ENCODE measurements around the gene RBBP8NL. TPM values are rescaled to one million over a fixed set of nuclear protein-coding genes. Genes with fewer than 3 reads are reported as not detected.
A peak's percentile ranks its signal among the peaks of the same experiment; 100 is the strongest.

Gene RBBP8NL
- total and polyA plus RNA-seq, 4 donors = not detected

GRCh38 chr20:62462976-62463592 lies 35.7 kb upstream of the RBBP8NL start:
- Histone ChIP-seq H3K4me3 (ENCODE audit: low read depth, low read length) (no peak overlapping the region), H3K27me3 (ENCODE audit: control insufficient read depth, insufficient read depth, low read length) (peaks cover 6% of the 10 kb centered on the region), H3K36me3 (ENCODE audit: control insufficient read depth, insufficient read depth, low read length) (no peaks in the 10 kb centered on the region), H3K27ac (ENCODE audit: low read depth, low read length) (no peak overlapping the region), H3K4me1 (ENCODE audit: control insufficient read depth, insufficient read depth, low read length) (peaks cover 5% of the 10 kb centered on the region), H3K9me3 (ENCODE audit: control insufficient read depth, insufficient read depth, low read length) (no peaks in the 10 kb centered on the region)
- no peak for DNase-seq (ENCODE audit: low read depth in 4 of 6, low spot score in 6 of 6)
- WGBS (ENCODE audit: insufficient coverage) = 82% methylated on average over 15 of the region's 15 CpGs

GRCh38 chr20:62461834-62462233 lies 34.5 kb upstream of the RBBP8NL start:
- H3K36me3 ChIP-seq (ENCODE audit: control insufficient read depth, insufficient read depth, low read length) = no peaks in the 10 kb centered on the region
- no peaks in the 10 kb centered on the region for H3K9me3 ChIP-seq (ENCODE audit: control insufficient read depth, insufficient read depth, low read length)
- H3K27ac ChIP-seq (ENCODE audit: low read depth, low read length) = no peak overlapping the region
- DNase-seq (ENCODE audit: low read depth in 4 of 6, low spot score in 6 of 6) = no peak
- peaks cover 5% of the 10 kb centered on the region for H3K4me1 ChIP-seq (ENCODE audit: control insufficient read depth, insufficient read depth, low read length)
- peaks cover 3% of the 10 kb centered on the region for H3K27me3 ChIP-seq (ENCODE audit: control insufficient read depth, insufficient read depth, low read length)
- 96% methylated on average over 13 of the region's 13 CpGs for WGBS (ENCODE audit: insufficient coverage)
- no peak overlapping the region for H3K4me3 ChIP-seq (ENCODE audit: low read depth, low read length)

GRCh38 chr20:62461157-62461556 lies 33.8 kb upstream of the RBBP8NL start:
- no peaks in the 10 kb centered on the region for H3K9me3 ChIP-seq (ENCODE audit: control insufficient read depth, insufficient read depth, low read length)
- H3K27me3 ChIP-seq (ENCODE audit: control insufficient read depth, insufficient read depth, low read length) = no peaks in the 10 kb centered on the region
- no peak overlapping the region for H3K27ac ChIP-seq (ENCODE audit: low read depth, low read length)
- peaks cover 5% of the 10 kb centered on the region for H3K4me1 ChIP-seq (ENCODE audit: control insufficient read depth, insufficient read depth, low read length)
- WGBS (ENCODE audit: insufficient coverage) = 48% methylated on average over 8 of the region's 10 CpGs
- no peaks in the 10 kb centered on the region for H3K36me3 ChIP-seq (ENCODE audit: control insufficient read depth, insufficient read depth, low read length)
- H3K4me3 ChIP-seq (ENCODE audit: low read depth, low read length) = no peak overlapping the region
- DNase-seq (ENCODE audit: low read depth in 4 of 6, low spot score in 6 of 6) = peak in 1 of 6 donors; percentile 27

GRCh38 chr20:62460678-62461077 lies 33.3 kb upstream of the RBBP8NL start:
- H3K27me3 ChIP-seq (ENCODE audit: control insufficient read depth, insufficient read depth, low read length) = no peaks in the 10 kb centered on the region
- H3K4me3 ChIP-seq (ENCODE audit: low read depth, low read length) = no peak overlapping the region
- no peaks in the 10 kb centered on the region for H3K36me3 ChIP-seq (ENCODE audit: control insufficient read depth, insufficient read depth, low read length)
- peaks cover 9% of the 10 kb centered on the region for H3K4me1 ChIP-seq (ENCODE audit: control insufficient read depth, insufficient read depth, low read length)
- H3K9me3 ChIP-seq (ENCODE audit: control insufficient read depth, insufficient read depth, low read length) = no peaks in the 10 kb centered on the region
- WGBS (ENCODE audit: insufficient coverage) = 53% methylated on average over 15 of the region's 15 CpGs
- H3K27ac ChIP-seq (ENCODE audit: low read depth, low read length) = no peak overlapping the region
- peak in 1 of 6 donors; percentile 10 for DNase-seq (ENCODE audit: low read depth in 4 of 6, low spot score in 6 of 6)

GRCh38 chr20:62459488-62459887 lies 32.1 kb upstream of the RBBP8NL start:
- no peaks in the 10 kb centered on the region for H3K9me3 ChIP-seq (ENCODE audit: control insufficient read depth, insufficient read depth, low read length)
- H3K4me3 ChIP-seq (ENCODE audit: low read depth, low read length) = no peak overlapping the region
- no peak for DNase-seq (ENCODE audit: low read depth in 4 of 6, low spot score in 6 of 6)
- H3K27me3 ChIP-seq (ENCODE audit: control insufficient read depth, insufficient read depth, low read length) = no peaks in the 10 kb centered on the region
- H3K36me3 ChIP-seq (ENCODE audit: control insufficient read depth, insufficient read depth, low read length) = no peaks in the 10 kb centered on the region
- no peak overlapping the region for H3K27ac ChIP-seq (ENCODE audit: low read depth, low read length)
- 70% methylated on average over 14 of the region's 14 CpGs for WGBS (ENCODE audit: insufficient coverage)
- peaks cover 21% of the 10 kb centered on the region for H3K4me1 ChIP-seq (ENCODE audit: control insufficient read depth, insufficient read depth, low read length)

- Histone ChIP-seq H3K9me3 (ENCODE audit: control insufficient read depth, insufficient read depth, low read length) (no peaks in the 10 kb centered on the region), H3K27me3 (ENCODE audit: control insufficient read depth, insufficient read depth, low read length) (no peaks in the 10 kb centered on the region), H3K4me3 (ENCODE audit: low read depth, low read length) (no peak overlapping the region), H3K27ac (ENCODE audit: low read depth, low read length) (no peak overlapping the region), H3K36me3 (ENCODE audit: control insufficient read depth, insufficient read depth, low read length) (no peaks in the 10 kb centered on the region), H3K4me1 (ENCODE audit: control insufficient read depth, insufficient read depth, low read length) (peaks cover 25% of the 10 kb centered on the region)
- 73% methylated on average over 27 of the region's 41 CpGs for WGBS (ENCODE audit: insufficient coverage)
- DNase-seq (ENCODE audit: low read depth in 4 of 6, low spot score in 6 of 6) = no peak
These were observed 31.2 kb upstream of the RBBP8NL start for GRCh38 chr20:62458275-62459251.

- H3K27me3 ChIP-seq (ENCODE audit: control insufficient read depth, insufficient read depth, low read length) = no peaks in the 10 kb centered on the region
- H3K9me3 ChIP-seq (ENCODE audit: control insufficient read depth, insufficient read depth, low read length) = no peaks in the 10 kb centered on the region
- WGBS (ENCODE audit: insufficient coverage) = 83% methylated on average over 20 of the region's 20 CpGs
- H3K4me3 ChIP-seq (ENCODE audit: low read depth, low read length) = no peak overlapping the region
- DNase-seq (ENCODE audit: low read depth in 4 of 6, low spot score in 6 of 6) = no peak
- H3K27ac ChIP-seq (ENCODE audit: low read depth, low read length) = no peak overlapping the region
- no peaks in the 10 kb centered on the region for H3K36me3 ChIP-seq (ENCODE audit: control insufficient read depth, insufficient read depth, low read length)
- H3K4me1 ChIP-seq (ENCODE audit: control insufficient read depth, insufficient read depth, low read length) = peaks cover 25% of the 10 kb centered on the region
These were observed 30.5 kb upstream of the RBBP8NL start for GRCh38 chr20:62457831-62458230.

- no peaks in the 10 kb centered on the region for H3K36me3 ChIP-seq (ENCODE audit: control insufficient read depth, insufficient read depth, low read length)
- no peaks in the 10 kb centered on the region for H3K27me3 ChIP-seq (ENCODE audit: control insufficient read depth, insufficient read depth, low read length)
- no peaks in the 10 kb centered on the region for H3K9me3 ChIP-seq (ENCODE audit: control insufficient read depth, insufficient read depth, low read length)
- no peak for DNase-seq (ENCODE audit: low read depth in 4 of 6, low spot score in 6 of 6)
- no peak overlapping the region for H3K4me3 ChIP-seq (ENCODE audit: low read depth, low read length)
- WGBS (ENCODE audit: insufficient coverage) = 78% methylated on average over 16 of the region's 17 CpGs
- peaks cover 25% of the 10 kb centered on the region for H3K4me1 ChIP-seq (ENCODE audit: control insufficient read depth, insufficient read depth, low read length)
- H3K27ac ChIP-seq (ENCODE audit: low read depth, low read length) = no peak overlapping the region
These were observed 29.8 kb upstream of the RBBP8NL start for GRCh38 chr20:62457098-62457497.

- H3K27me3 ChIP-seq (ENCODE audit: control insufficient read depth, insufficient read depth, low read length) = no peaks in the 10 kb centered on the region
- no peak overlapping the region for H3K27ac ChIP-seq (ENCODE audit: low read depth, low read length)
- WGBS (ENCODE audit: insufficient coverage) = 60% methylated on average over 15 of the region's 15 CpGs
- DNase-seq (ENCODE audit: low read depth in 4 of 6, low spot score in 6 of 6) = no peak
- H3K4me1 ChIP-seq (ENCODE audit: control insufficient read depth, insufficient read depth, low read length) = peaks cover 24% of the 10 kb centered on the region
- no peaks in the 10 kb centered on the region for H3K9me3 ChIP-seq (ENCODE audit: control insufficient read depth, insufficient read depth, low read length)
- H3K4me3 ChIP-seq (ENCODE audit: low read depth, low read length) = no peak overlapping the region
- H3K36me3 ChIP-seq (ENCODE audit: control insufficient read depth, insufficient read depth, low read length) = no peaks in the 10 kb centered on the region
These were observed 28.6 kb upstream of the RBBP8NL start for GRCh38 chr20:62455929-62456328.
